Gastroesophageal sphincter (tissue), 4 donors: ENCODE data around the gene ADGRD1. TPM values are rescaled to one million over a fixed set of nuclear protein-coding genes. Genes with fewer than 3 reads are reported as not detected.

Source experiments
- ATAC-seq: fragments of 150-250 bp; one replicate; pipeline ENCODE4 v1.9.1; 2016; ENCODE audit warnings: mild to moderate bottlenecking, moderate library complexity
- H3K27ac ChIP-seq, 4 donors: fragments of 200-600 bp; sonication (generic) in 3 of 4; 1 replicate in 3 of 4; 2 replicates in 1 of 4; pipeline ENCODE4 v1.5.1; 2016 to 2019
- H3K27me3 ChIP-seq: fragments of 200-600 bp; sonication (generic); one replicate; pipeline ENCODE4 v1.5.1; 2019
- H3K36me3 ChIP-seq, 2 donors: fragments of 200-600 bp; sonication (generic); one replicate each; pipeline ENCODE4 v1.5.1; 2019; ENCODE audit warnings: control low read depth in 1 of 2
- H3K4me1 ChIP-seq, 3 donors: fragments of 200-600 bp; sonication (generic); 1 replicate in 2 of 3; 2 replicates in 1 of 3; pipeline ENCODE4 v1.5.1; 2016 to 2019; ENCODE audit warnings: control low read depth in 2 of 3
- H3K4me3 ChIP-seq, 2 donors: fragments of 200-600 bp; sonication (generic); one replicate each; pipeline ENCODE4 v1.5.1; 2019; ENCODE audit warnings: mild to moderate bottlenecking in 1 of 2, moderate library complexity in 1 of 2
- H3K9me3 ChIP-seq, 3 donors: fragments of 200-600 bp; sonication (generic); one replicate each; pipeline ENCODE4 v1.5.1; 2017 to 2019; ENCODE audit warnings: control low read depth in 2 of 3
- EP300 ChIP-seq: sonication (generic); formaldehyde crosslinking; IDR thresholded peaks from one replicate; pipeline ENCODE4 v1.6.1; 2017; ENCODE audit warnings: antibody characterized with exemption, mild to moderate bottlenecking
- POLR2A ChIP-seq, 2 donors: fragments of 450-650 bp; IDR thresholded peaks; one replicate each; pipeline ENCODE4 v1.6.1; 2017; ENCODE audit warnings: antibody characterized with exemption in 2 of 2, mild to moderate bottlenecking in 2 of 2, moderate library complexity in 1 of 2
- POLR2AphosphoS5 ChIP-seq: sonication (generic); formaldehyde crosslinking; IDR thresholded peaks from one replicate; pipeline ENCODE4 v1.6.1; 2017; ENCODE audit warnings: antibody characterized with exemption
- WGBS, 2 donors: methylation state at CpG; one replicate each; pipeline ENCODE4 v1.1.5; 2018; ENCODE audit warnings: low coverage in 1 of 2; 5-methylcytosine and 5-hydroxymethylcytosine counted together
- total RNA-seq, 4 donors: library from RNA; depleted of rRNA; stranded (reverse); fragments of >200 nt; gene quantifications; one replicate each; pipeline ENCODE4 v1.1.0, GENCODE V29; 2016
- TF ChIP-seq, protein P1 (sequence below), 4 experiments: fragments of 200-600 bp in 2 of 4; fragments of 450-650 bp in 2 of 4; sonication (generic) in 1 of 4; IDR thresholded peaks; one replicate each; pipeline ENCODE4 v1.5.1; 2017 to 2019; ENCODE audit warnings: antibody characterized with exemption in 4 of 4, mild to moderate bottlenecking in 2 of 4, moderate library complexity in 2 of 4

The ADGRD1 gene
- total RNA-seq, 4 donors from 2014 or later = 19.1 to 43.4 (median 31.3) TPM

DNA sequence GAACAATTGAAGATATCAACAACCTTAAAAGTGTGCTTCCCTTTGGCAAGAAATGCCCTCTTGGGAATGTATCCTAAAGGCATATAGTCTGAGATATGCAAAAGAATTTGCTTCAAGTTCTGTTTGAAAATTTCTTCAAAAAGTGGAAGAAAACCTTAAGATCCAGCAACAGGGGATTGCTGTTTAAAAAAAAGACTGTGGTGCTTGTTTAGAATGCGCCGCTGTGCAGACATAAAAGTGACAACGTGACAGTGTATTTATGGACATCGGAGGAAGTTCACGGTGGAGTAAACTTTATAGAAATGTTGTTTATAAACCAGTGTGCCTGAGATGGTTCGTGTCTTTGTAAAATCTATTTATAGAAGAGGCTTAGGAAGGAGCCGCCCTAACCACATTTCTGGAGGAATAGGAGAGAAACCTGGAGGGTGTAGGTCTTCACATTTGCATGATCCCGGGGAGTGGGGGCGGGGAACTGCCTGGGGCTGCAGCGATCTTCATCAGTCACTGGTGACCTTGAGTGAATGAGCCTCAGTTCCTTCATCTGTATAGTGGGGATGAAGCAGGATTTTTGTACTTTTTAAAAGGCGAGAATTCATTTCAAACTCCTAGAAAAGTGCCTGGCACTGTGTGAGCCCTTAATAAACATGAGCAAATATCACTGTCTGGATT, 27.5 kb downstream of the ADGRD1 start:
- 18 to 22% methylated on average over 8 of the region's 11 CpGs for WGBS, 2 donors
- H3K27me3 ChIP-seq = no peaks in the 10 kb centered on the region
- TF ChIP-seq POLR2A (IDR thresholded peaks at IDR 0.05) (no peak), POLR2AphosphoS5 (no peak), EP300 (no peak)
- TF ChIP-seq, protein P1, sequence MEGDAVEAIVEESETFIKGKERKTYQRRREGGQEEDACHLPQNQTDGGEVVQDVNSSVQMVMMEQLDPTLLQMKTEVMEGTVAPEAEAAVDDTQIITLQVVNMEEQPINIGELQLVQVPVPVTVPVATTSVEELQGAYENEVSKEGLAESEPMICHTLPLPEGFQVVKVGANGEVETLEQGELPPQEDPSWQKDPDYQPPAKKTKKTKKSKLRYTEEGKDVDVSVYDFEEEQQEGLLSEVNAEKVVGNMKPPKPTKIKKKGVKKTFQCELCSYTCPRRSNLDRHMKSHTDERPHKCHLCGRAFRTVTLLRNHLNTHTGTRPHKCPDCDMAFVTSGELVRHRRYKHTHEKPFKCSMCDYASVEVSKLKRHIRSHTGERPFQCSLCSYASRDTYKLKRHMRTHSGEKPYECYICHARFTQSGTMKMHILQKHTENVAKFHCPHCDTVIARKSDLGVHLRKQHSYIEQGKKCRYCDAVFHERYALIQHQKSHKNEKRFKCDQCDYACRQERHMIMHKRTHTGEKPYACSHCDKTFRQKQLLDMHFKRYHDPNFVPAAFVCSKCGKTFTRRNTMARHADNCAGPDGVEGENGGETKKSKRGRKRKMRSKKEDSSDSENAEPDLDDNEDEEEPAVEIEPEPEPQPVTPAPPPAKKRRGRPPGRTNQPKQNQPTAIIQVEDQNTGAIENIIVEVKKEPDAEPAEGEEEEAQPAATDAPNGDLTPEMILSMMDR (IDR thresholded peaks at IDR 0.05) = no peak
- no peak for ATAC-seq
- H3K9me3 ChIP-seq = no peaks in the 10 kb centered on the region
- no peak overlapping the region for H3K4me3 ChIP-seq
- H3K4me1 ChIP-seq = peaks cover 0 to 35% (median 0%) of the 10 kb centered on the region in 3 donors
- H3K27ac ChIP-seq = peak overlapping the region in 2 of 4 donors; percentile 4 to 17
- no peaks in the 10 kb centered on the region for H3K36me3 ChIP-seq

DNA sequence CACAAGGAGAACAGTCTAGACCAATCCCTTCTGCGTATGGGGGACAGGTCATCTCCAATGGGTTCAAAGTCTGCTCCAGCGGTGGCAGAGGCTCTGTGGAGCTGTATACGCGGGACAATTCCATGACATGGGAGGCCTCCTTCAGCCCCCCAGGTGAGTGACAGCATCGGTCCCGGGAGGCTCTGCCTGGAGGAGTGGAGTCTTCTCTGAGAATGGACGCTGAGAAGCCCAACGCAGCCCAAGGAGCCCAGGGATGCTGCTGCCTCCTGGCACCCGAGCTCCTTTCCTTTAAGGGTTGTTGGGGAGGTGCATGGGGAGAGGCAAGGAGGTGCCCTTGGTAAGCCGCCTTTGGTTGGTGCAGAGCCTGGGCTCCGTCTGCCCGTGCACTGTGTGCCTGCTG, 28.2 kb downstream of the ADGRD1 start:
- peaks cover 0 to 2% of the 10 kb centered on the region in 2 donors for H3K36me3 ChIP-seq
- peak overlapping the region in 2 of 4 donors; percentile 4 to 26 for H3K27ac ChIP-seq
- no peak overlapping the region for H3K4me3 ChIP-seq
- peaks cover 0 to 35% (median 0%) of the 10 kb centered on the region in 3 donors for H3K4me1 ChIP-seq
- no peaks in the 10 kb centered on the region for H3K9me3 ChIP-seq
- no peak for ATAC-seq
- no peaks in the 10 kb centered on the region for H3K27me3 ChIP-seq
- 83% methylated on average over 1 of the region's 12 CpGs; no CpG with 5 or more reads in 1 of the 2 donors for WGBS, 2 donors
- TF ChIP-seq POLR2AphosphoS5 (no peak), EP300 (no peak), POLR2A (IDR thresholded peaks at IDR 0.05) (no peak)
- TF ChIP-seq, protein P1 (IDR thresholded peaks at IDR 0.05) = no peak

DNA sequence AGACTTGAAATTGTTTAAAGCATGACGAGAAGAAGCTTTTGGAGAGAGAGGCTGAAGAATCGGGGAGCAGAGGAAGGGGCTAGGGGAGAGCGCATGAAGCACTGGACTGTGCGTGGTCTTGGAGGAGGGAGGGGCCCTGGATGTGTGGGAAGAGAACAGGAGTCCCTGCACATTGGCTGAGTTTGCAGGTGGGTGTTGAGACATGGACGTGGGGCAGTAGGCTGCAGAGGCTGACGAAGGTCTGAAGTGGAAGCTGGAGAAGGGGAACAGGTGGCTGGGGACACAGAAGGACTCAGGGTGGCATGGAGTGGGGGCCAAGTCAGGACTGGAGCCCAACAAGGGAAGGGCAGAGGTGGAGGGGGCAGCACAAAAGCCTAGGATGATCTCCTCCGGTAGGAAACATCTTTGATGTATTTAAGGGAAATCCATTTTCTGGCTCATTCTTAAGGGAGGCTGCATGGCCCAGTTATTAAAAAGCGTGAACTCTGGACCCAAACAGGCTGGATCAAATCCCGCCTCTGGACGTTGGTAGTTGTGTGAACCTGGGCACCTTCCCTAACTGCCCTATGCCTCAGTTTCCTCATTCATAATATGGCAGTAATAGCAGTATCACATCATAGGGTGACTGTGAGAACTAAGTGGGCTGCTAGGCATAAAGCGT, 29.0 kb downstream of the ADGRD1 start:
- TF ChIP-seq EP300 (no peak), POLR2A (IDR thresholded peaks at IDR 0.05) (no peak), POLR2AphosphoS5 (no peak)
- TF ChIP-seq, protein P1 (IDR thresholded peaks at IDR 0.05) = no peak
- WGBS, 2 donors = 53 to 76% methylated on average over 5 to 11 of the region's 11 CpGs
- no peak for ATAC-seq

DNA sequence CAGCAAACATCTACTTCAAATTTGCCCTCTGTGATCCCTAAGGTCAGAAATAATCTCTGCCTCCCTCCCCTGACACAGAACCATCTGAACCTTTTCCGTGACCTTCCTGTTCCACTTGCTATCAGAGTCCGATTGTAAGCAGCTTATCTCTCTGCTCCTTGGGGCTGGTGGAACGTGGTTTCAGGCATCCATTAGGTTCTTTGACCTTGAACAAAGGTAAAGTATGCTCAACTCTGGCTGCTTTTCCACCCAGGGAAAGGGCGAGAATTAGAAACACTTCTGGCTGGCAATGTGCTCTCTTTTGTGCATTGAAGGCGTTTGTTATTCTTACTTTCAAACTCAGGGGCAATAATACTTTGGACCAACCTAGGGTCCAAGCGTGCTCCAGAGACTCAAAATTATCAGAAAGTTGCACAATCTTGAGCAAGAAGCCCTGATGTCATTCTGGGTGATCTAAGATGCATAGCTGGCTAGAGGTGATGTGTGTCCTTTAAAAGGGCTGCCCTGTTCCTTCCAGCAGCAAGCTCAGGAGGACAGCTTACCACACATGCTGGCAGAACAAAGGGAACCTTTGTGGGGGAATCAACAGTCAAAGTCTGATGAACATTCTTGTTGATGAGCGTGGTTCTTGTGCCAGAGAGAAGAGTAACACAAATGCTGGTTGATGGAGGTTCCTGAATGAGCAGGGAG, 29.8 kb downstream of the ADGRD1 start:
- TF ChIP-seq POLR2A (IDR thresholded peaks at IDR 0.05) (no peak), POLR2AphosphoS5 (peak; percentile 26)
- Histone ChIP-seq H3K27ac (peak overlapping the region in 3 of 4 donors; percentile 21 to 41 (median 26)), H3K27me3 (no peaks in the 10 kb centered on the region), H3K9me3 (no peaks in the 10 kb centered on the region), H3K4me3 (no peak overlapping the region), H3K4me1 (peaks cover 0 to 26% (median 0%) of the 10 kb centered on the region in 3 donors), H3K36me3 (peaks cover 0 to 16% of the 10 kb centered on the region in 2 donors)
- 62 to 70% methylated on average over 5 to 7 of the region's 7 CpGs for WGBS, 2 donors
- ATAC-seq = peak; percentile 85

More for the DNA sequence above, 29.0 kb downstream of the ADGRD1 start:
- Histone ChIP-seq H3K27ac (peak overlapping the region in 3 of 4 donors; percentile 21 to 41 (median 26)), H3K4me1 (peaks cover 0 to 29% (median 0%) of the 10 kb centered on the region in 3 donors), H3K36me3 (peaks cover 0 to 9% of the 10 kb centered on the region in 2 donors), H3K4me3 (no peak overlapping the region), H3K27me3 (no peaks in the 10 kb centered on the region), H3K9me3 (no peaks in the 10 kb centered on the region)
